GM23338 (cell line): ENCODE data around the gene TRIOBP. TPM values are rescaled to one million over a fixed set of nuclear protein-coding genes. Genes with fewer than 3 reads are reported as not detected.

Experiments
- ATAC-seq: fragments of 200-7000 bp; cut with Tn5 transposase; 3 replicates; pipeline ENCODE4 v1.9.1; 2020
- DNase-seq: peaks from one replicate; pipeline ENCODE4 v3.0.0-alpha.2; 2015; ENCODE audit warnings: low spot score
- H2AFZ ChIP-seq: fragments of 200-600 bp; sonication (generic); 2 replicates; pipeline ENCODE4 v1.8.0; 2016; ENCODE audit warnings: antibody characterized with exemption, mild to moderate bottlenecking, moderate library complexity
- H3F3A ChIP-seq: fragments of 200-600 bp; sonication (generic); replicated peaks from 2 replicates; pipeline ENCODE4 v1.8.0; 2017; ENCODE audit warnings: antibody characterized with exemption, mixed run types, low read depth
- H3K27ac ChIP-seq: fragments of 200-600 bp; sonication (generic); 2 replicates; pipeline ENCODE4 v1.6.1; 2016; ENCODE audit warnings: low read depth
- H3K27me3 ChIP-seq: fragments of 200-600 bp; sonication (generic); 2 replicates; pipeline ENCODE4 v1.8.0; 2016; ENCODE audit warnings: mild to moderate bottlenecking, mixed run types, moderate library complexity; ENCODE audit not compliant: insufficient read depth
- H3K36me3 ChIP-seq: fragments of 200-600 bp; sonication (generic); 2 replicates; pipeline ENCODE4 v1.8.0; 2016; ENCODE audit warnings: mild to moderate bottlenecking; ENCODE audit not compliant: insufficient read depth
- H3K4me1 ChIP-seq: fragments of 200-600 bp; sonication (generic); 2 replicates; pipeline ENCODE4 v1.8.0; 2016; ENCODE audit warnings: mild to moderate bottlenecking, moderate library complexity; ENCODE audit not compliant: insufficient read depth
- H3K4me2 ChIP-seq: fragments of 200-600 bp; sonication (generic); 2 replicates; pipeline ENCODE4 v1.7.1; 2017; ENCODE audit warnings: mixed run types
- H3K4me3 ChIP-seq: fragments of 200-600 bp; sonication (generic); 2 replicates; pipeline ENCODE4 v1.6.1; 2016; ENCODE audit warnings: mixed run types
- H3K79me2 ChIP-seq: fragments of 200-600 bp; sonication (generic); replicated peaks from 2 replicates; pipeline ENCODE4 v1.8.0; 2017; ENCODE audit warnings: mild to moderate bottlenecking; ENCODE audit not compliant: insufficient read depth
- H3K9me2 ChIP-seq: fragments of 200-600 bp; sonication (generic); 2 replicates; pipeline ENCODE4 v1.8.0; 2017; ENCODE audit not compliant: insufficient read depth
- H4K20me1 ChIP-seq: fragments of 200-600 bp; sonication (generic); replicated peaks from 2 replicates; pipeline ENCODE4 v1.8.0; 2017; ENCODE audit warnings: mild to moderate bottlenecking; ENCODE audit not compliant: insufficient read depth
- H3K27ac Mint-ChIP-seq: 2 replicates; pipeline ENCODE4 v1.8.0; 2020; ENCODE audit warnings: inconsistent platforms, mild to moderate bottlenecking, moderate library complexity, mixed read lengths
- H3K27me3 Mint-ChIP-seq: 3 replicates; pipeline ENCODE4 v1.8.0; 2022; ENCODE audit warnings: low read depth, mild to moderate bottlenecking, moderate library complexity, mixed read lengths, inconsistent platforms; ENCODE audit not compliant: insufficient read depth, poor library complexity
- H3K36me3 Mint-ChIP-seq: 3 replicates; pipeline ENCODE4 v1.8.0; 2021; ENCODE audit warnings: low read depth, mild to moderate bottlenecking, inconsistent platforms, moderate library complexity, mixed read lengths
- H3K4me1 Mint-ChIP-seq: 3 replicates; pipeline ENCODE4 v1.8.0; 2020; ENCODE audit warnings: mild to moderate bottlenecking, inconsistent platforms, mixed read lengths
- H3K4me3 Mint-ChIP-seq: 3 replicates; pipeline ENCODE4 v1.8.0; 2021; ENCODE audit warnings: moderate library complexity, mild to moderate bottlenecking, inconsistent platforms, mixed read lengths
- H3K9me3 Mint-ChIP-seq: 3 replicates; pipeline ENCODE4 v1.8.0; 2020; ENCODE audit warnings: moderate library complexity, mild to moderate bottlenecking, inconsistent platforms, mixed read lengths
- CREB1 ChIP-seq: fragments of 250-450 bp; sonication (Bioruptor Pico); IDR thresholded peaks from 2 replicates; pipeline ENCODE4 v1.5.0; 2020; ENCODE audit warnings: low read depth, mild to moderate bottlenecking, moderate library complexity
- EZH2 ChIP-seq: fragments of 200-600 bp; sonication (generic); IDR thresholded peaks from one replicate; pipeline ENCODE4 v1.8.0; 2017; ENCODE audit warnings: antibody characterized with exemption, mild to moderate bottlenecking, low read depth; ENCODE audit not compliant: unreplicated experiment
- EZH2phosphoT487 ChIP-seq: fragments of 200-600 bp; sonication (generic); IDR thresholded peaks from one replicate; pipeline ENCODE4 v1.8.1; 2018; ENCODE audit warnings: antibody characterized with exemption; ENCODE audit not compliant: unreplicated experiment
- JUNB ChIP-seq: IDR thresholded peaks from one replicate; pipeline ENCODE4 v1.6.1; 2016; ENCODE audit warnings: antibody characterized with exemption; ENCODE audit not compliant: unreplicated experiment
- NANOG ChIP-seq: IDR thresholded peaks from 2 replicates; pipeline ENCODE4 v1.6.1; 2016; ENCODE audit warnings: antibody characterized with exemption, borderline replicate concordance
- POLR2AphosphoS5 ChIP-seq: IDR thresholded peaks from 2 replicates; pipeline ENCODE4 v1.6.1; 2016; ENCODE audit warnings: antibody characterized with exemption, low read depth
- STAT1 ChIP-seq: IDR thresholded peaks from one replicate; pipeline ENCODE4 v1.6.1; 2016; ENCODE audit warnings: antibody characterized with exemption; ENCODE audit not compliant: unreplicated experiment
- ZNF114 ChIP-seq: fragments of 250-450 bp; sonication (Bioruptor Pico); IDR thresholded peaks from 2 replicates; pipeline ENCODE4 v1.5.0; 2020; ENCODE audit warnings: mild to moderate bottlenecking, moderate library complexity
- ZNF331 ChIP-seq: fragments of 250-450 bp; sonication (Bioruptor Pico); IDR thresholded peaks from 2 replicates; pipeline ENCODE4 v1.5.0; 2020; ENCODE audit warnings: low read depth, mild to moderate bottlenecking, moderate library complexity
- polyA plus RNA-seq: library from polyadenylated mRNA; unstranded; fragments of >200 nt; fragmentation: Nextera tagmentation; extraction: Ambion mirVana; gene quantifications from 2 replicates; pipeline ENCODE4 v1.2.1, GENCODE V29; 2016
- total RNA-seq: library from RNA; depleted of rRNA; stranded (reverse); fragments of >200 nt; shearing (Covaris generic); gene quantifications from 2 replicates; pipeline ENCODE4 v1.2.3, GENCODE V29; 2014
- TF ChIP-seq, protein P1 (sequence below): IDR thresholded peaks from 2 replicates; pipeline ENCODE4 v1.6.1; 2016; ENCODE audit warnings: antibody characterized with exemption
- TF ChIP-seq, protein P2 (sequence below): IDR thresholded peaks from one replicate; pipeline ENCODE4 v1.6.1; 2018; ENCODE audit warnings: antibody characterized with exemption; ENCODE audit not compliant: unreplicated experiment
- TF ChIP-seq, protein P3 (sequence below), 2 experiments: fragments of 200-600 bp in 1 of 2; sonication (generic) in 1 of 2; conservative IDR thresholded peaks; 2 replicates each; pipeline versions ENCODE4 v1.5.1 to v1.6.1; 2016 to 2017; ENCODE audit warnings: antibody characterized with exemption in 2 of 2, low read depth in 2 of 2, mild to moderate bottlenecking in 2 of 2, moderate library complexity in 1 of 2
- TF ChIP-seq, protein P4 (sequence below): fragments of 250-450 bp; sonication (Bioruptor Pico); IDR thresholded peaks from 2 replicates; pipeline ENCODE4 v1.5.0; 2020; ENCODE audit warnings: mild to moderate bottlenecking, moderate library complexity

TRIOBP gene
- total and polyA plus RNA-seq, 2 experiments from 2014 or later, result 21.4 to 48.4 TPM

DNA sequence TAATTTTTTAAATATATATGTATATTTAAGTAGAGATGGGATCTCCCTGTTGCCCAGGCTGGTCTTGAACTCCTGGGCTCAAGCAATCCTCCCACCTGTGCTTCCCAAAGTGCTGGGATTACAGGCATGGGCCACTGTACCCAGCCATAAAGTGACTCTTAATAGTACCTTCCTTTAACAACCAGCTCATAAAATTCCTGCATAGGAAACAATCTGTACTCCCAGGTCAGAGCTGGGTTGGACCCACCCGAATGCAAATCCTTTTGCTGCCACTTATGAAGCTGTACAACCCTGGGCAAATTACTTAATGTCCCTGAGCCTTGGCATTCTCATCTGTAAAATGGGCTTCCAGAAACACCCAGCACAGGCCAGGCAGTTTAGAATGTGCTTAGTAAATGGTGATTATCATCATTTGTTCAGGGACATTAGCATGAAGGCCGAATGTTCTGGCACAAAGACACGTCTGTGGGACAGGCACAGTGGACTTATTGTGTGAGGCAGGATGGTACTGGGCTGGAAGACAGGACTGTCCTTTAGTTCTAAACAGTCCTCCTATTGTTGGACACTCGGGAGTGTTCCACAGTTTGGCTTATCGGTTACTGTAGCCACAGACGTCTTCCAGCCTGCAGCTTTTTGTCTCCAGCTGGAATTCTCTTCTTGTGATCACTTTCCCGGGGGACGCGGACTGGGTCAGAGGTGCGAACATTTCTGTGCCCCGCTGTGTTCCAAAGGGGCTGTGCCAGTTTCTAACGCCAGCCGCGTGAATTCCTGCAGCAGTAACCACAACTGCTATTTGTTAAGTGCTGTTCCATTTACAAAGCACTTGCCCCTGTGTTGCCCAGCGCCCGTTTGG, 32.4 kb upstream of the TRIOBP start:
- Mint-ChIP-seq H3K27ac (no peak overlapping the region), H3K9me3 (no peaks in the 10 kb centered on the region), H3K4me3 (no peak overlapping the region), H3K36me3 (peaks cover 30% of the 10 kb centered on the region), H3K4me1 (peaks cover 23% of the 10 kb centered on the region), H3K27me3 (peaks cover 11% of the 10 kb centered on the region)
- DNase-seq, result no peak
- Histone ChIP-seq H4K20me1 (peaks cover 30% of the 10 kb centered on the region), H3K27ac (no peak overlapping the region), H3K4me2 (no peak overlapping the region), H3K27me3 (no peaks in the 10 kb centered on the region), H3K79me2 (peaks cover 55% of the 10 kb centered on the region), H3K36me3 (no peaks in the 10 kb centered on the region), H3K4me1 (peaks cover 5% of the 10 kb centered on the region; the same call in 1 of the 2 replicates), H3F3A (0 out of 2 replicates have a peak, but pooled peaks cover 16% of the 10 kb centered on the region), H2AFZ (no peak overlapping the region), H3K9me2 (no peaks in the 10 kb centered on the region), H3K4me3 (no peak overlapping the region)
- no peak for ATAC-seq
- TF ChIP-seq EZH2 (no peak), ZNF114 (CRISPR knock-in tag) (no peak), POLR2AphosphoS5 (no peak), CREB1 (no peak), ZNF331 (CRISPR knock-in tag) (no peak), EZH2phosphoT487 (no peak), JUNB (no peak), STAT1 (no peak), NANOG (no peak)
- TF ChIP-seq, protein P1, sequence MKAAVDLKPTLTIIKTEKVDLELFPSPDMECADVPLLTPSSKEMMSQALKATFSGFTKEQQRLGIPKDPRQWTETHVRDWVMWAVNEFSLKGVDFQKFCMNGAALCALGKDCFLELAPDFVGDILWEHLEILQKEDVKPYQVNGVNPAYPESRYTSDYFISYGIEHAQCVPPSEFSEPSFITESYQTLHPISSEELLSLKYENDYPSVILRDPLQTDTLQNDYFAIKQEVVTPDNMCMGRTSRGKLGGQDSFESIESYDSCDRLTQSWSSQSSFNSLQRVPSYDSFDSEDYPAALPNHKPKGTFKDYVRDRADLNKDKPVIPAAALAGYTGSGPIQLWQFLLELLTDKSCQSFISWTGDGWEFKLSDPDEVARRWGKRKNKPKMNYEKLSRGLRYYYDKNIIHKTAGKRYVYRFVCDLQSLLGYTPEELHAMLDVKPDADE, result no peak
- TF ChIP-seq, protein P2, sequence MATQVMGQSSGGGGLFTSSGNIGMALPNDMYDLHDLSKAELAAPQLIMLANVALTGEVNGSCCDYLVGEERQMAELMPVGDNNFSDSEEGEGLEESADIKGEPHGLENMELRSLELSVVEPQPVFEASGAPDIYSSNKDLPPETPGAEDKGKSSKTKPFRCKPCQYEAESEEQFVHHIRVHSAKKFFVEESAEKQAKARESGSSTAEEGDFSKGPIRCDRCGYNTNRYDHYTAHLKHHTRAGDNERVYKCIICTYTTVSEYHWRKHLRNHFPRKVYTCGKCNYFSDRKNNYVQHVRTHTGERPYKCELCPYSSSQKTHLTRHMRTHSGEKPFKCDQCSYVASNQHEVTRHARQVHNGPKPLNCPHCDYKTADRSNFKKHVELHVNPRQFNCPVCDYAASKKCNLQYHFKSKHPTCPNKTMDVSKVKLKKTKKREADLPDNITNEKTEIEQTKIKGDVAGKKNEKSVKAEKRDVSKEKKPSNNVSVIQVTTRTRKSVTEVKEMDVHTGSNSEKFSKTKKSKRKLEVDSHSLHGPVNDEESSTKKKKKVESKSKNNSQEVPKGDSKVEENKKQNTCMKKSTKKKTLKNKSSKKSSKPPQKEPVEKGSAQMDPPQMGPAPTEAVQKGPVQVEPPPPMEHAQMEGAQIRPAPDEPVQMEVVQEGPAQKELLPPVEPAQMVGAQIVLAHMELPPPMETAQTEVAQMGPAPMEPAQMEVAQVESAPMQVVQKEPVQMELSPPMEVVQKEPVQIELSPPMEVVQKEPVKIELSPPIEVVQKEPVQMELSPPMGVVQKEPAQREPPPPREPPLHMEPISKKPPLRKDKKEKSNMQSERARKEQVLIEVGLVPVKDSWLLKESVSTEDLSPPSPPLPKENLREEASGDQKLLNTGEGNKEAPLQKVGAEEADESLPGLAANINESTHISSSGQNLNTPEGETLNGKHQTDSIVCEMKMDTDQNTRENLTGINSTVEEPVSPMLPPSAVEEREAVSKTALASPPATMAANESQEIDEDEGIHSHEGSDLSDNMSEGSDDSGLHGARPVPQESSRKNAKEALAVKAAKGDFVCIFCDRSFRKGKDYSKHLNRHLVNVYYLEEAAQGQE, result no peak
- TF ChIP-seq, protein P3, sequence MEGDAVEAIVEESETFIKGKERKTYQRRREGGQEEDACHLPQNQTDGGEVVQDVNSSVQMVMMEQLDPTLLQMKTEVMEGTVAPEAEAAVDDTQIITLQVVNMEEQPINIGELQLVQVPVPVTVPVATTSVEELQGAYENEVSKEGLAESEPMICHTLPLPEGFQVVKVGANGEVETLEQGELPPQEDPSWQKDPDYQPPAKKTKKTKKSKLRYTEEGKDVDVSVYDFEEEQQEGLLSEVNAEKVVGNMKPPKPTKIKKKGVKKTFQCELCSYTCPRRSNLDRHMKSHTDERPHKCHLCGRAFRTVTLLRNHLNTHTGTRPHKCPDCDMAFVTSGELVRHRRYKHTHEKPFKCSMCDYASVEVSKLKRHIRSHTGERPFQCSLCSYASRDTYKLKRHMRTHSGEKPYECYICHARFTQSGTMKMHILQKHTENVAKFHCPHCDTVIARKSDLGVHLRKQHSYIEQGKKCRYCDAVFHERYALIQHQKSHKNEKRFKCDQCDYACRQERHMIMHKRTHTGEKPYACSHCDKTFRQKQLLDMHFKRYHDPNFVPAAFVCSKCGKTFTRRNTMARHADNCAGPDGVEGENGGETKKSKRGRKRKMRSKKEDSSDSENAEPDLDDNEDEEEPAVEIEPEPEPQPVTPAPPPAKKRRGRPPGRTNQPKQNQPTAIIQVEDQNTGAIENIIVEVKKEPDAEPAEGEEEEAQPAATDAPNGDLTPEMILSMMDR (conservative IDR thresholded peaks at IDR 0.05; ENCODE audit: low read depth in 2 of 2), result no peak
- TF ChIP-seq, protein P4, sequence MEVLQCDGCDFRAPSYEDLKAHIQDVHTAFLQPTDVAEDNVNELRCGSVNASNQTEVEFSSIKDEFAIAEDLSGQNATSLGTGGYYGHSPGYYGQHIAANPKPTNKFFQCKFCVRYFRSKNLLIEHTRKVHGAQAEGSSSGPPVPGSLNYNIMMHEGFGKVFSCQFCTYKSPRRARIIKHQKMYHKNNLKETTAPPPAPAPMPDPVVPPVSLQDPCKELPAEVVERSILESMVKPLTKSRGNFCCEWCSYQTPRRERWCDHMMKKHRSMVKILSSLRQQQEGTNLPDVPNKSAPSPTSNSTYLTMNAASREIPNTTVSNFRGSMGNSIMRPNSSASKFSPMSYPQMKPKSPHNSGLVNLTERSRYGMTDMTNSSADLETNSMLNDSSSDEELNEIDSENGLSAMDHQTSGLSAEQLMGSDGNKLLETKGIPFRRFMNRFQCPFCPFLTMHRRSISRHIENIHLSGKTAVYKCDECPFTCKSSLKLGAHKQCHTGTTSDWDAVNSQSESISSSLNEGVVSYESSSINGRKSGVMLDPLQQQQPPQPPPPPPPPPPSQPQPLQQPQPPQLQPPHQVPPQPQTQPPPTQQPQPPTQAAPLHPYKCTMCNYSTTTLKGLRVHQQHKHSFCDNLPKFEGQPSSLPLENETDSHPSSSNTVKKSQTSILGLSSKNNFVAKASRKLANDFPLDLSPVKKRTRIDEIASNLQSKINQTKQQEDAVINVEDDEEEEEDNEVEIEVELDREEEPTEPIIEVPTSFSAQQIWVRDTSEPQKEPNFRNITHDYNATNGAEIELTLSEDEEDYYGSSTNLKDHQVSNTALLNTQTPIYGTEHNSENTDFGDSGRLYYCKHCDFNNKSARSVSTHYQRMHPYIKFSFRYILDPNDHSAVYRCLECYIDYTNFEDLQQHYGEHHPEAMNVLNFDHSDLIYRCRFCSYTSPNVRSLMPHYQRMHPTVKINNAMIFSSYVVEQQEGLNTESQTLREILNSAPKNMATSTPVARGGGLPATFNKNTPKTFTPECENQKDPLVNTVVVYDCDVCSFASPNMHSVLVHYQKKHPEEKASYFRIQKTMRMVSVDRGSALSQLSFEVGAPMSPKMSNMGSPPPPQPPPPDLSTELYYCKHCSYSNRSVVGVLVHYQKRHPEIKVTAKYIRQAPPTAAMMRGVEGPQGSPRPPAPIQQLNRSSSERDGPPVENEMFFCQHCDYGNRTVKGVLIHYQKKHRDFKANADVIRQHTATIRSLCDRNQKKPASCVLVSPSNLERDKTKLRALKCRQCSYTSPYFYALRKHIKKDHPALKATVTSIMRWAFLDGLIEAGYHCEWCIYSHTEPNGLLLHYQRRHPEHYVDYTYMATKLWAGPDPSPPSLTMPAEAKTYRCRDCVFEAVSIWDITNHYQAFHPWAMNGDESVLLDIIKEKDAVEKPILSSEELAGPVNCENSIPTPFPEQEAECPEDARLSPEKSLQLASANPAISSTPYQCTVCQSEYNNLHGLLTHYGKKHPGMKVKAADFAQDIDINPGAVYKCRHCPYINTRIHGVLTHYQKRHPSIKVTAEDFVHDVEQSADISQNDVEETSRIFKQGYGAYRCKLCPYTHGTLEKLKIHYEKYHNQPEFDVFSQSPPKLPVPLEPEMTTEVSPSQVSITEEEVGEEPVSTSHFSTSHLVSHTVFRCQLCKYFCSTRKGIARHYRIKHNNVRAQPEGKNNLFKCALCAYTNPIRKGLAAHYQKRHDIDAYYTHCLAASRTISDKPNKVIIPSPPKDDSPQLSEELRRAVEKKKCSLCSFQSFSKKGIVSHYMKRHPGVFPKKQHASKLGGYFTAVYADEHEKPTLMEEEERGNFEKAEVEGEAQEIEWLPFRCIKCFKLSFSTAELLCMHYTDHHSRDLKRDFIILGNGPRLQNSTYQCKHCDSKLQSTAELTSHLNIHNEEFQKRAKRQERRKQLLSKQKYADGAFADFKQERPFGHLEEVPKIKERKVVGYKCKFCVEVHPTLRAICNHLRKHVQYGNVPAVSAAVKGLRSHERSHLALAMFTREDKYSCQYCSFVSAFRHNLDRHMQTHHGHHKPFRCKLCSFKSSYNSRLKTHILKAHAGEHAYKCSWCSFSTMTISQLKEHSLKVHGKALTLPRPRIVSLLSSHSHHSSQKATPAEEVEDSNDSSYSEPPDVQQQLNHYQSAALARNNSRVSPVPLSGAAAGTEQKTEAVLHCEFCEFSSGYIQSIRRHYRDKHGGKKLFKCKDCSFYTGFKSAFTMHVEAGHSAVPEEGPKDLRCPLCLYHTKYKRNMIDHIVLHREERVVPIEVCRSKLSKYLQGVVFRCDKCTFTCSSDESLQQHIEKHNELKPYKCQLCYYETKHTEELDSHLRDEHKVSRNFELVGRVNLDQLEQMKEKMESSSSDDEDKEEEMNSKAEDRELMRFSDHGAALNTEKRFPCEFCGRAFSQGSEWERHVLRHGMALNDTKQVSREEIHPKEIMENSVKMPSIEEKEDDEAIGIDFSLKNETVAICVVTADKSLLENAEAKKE, result no peak
